A673 (cell line): ENCODE results near the gene ODC1.

Experiments
- CTCF ChIP-seq: fragments of 300-800, 200-600 bp; sonication (generic); conservative IDR thresholded peaks from 2 replicates; pipeline ENCODE4 v1.5.1; 2017; ENCODE audit warnings: low read depth, mild to moderate bottlenecking, antibody characterized with exemption, low read length, moderate library complexity, mixed read lengths
- EZH2 ChIP-seq: fragments of 200-600 bp; sonication (generic); IDR thresholded peaks from 2 replicates; pipeline ENCODE4 v1.6.1; 2017; ENCODE audit warnings: borderline replicate concordance, low read depth, mild to moderate bottlenecking, mixed read lengths, antibody characterized with exemption, low read length; ENCODE audit not compliant: poor library complexity, severe bottlenecking

- TF ChIP-seq CTCF (no peak), EZH2 (no peak)
These were observed 15.6 kb downstream of the ODC1 start for GRCh38 chr2:10432311-10433181.
